ENCODE results near the gene ARHGAP40.
"Not testable (repeated sequence)": the region's sequence is repeated elsewhere in the genome, so short reads cannot be mapped to it uniquely, and the experiment has no call there.

Gene ARHGAP40

DNA sequence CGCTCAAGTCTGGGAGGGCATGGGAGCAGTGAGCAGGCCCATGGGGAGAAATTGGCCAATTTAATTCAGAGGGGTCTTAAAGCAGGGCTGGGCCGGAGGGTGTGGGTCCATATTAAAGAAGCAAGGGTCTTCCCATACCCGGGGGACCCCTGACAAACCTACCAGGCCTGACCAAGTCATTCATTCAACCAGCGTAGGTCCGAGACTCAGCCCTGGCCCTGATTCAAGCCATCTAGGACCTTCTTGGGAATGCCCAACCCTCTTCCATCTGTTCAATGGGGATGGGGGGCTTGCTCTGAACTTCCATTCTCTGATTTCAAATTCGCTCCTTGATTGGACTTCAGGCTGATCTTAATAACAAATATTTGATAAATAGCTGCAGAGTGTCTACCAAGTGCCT is 13.3 kb upstream of the ARHGAP40 start:
- TF ChIP-seq, protein P1, sequence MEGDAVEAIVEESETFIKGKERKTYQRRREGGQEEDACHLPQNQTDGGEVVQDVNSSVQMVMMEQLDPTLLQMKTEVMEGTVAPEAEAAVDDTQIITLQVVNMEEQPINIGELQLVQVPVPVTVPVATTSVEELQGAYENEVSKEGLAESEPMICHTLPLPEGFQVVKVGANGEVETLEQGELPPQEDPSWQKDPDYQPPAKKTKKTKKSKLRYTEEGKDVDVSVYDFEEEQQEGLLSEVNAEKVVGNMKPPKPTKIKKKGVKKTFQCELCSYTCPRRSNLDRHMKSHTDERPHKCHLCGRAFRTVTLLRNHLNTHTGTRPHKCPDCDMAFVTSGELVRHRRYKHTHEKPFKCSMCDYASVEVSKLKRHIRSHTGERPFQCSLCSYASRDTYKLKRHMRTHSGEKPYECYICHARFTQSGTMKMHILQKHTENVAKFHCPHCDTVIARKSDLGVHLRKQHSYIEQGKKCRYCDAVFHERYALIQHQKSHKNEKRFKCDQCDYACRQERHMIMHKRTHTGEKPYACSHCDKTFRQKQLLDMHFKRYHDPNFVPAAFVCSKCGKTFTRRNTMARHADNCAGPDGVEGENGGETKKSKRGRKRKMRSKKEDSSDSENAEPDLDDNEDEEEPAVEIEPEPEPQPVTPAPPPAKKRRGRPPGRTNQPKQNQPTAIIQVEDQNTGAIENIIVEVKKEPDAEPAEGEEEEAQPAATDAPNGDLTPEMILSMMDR (IDR thresholded peaks at IDR 0.05; ENCODE audit: low read depth, low read length), result no peak
- H3K4me3 ChIP-seq (ENCODE audit: low read depth, low read length), result no peak overlapping the region

DNA sequence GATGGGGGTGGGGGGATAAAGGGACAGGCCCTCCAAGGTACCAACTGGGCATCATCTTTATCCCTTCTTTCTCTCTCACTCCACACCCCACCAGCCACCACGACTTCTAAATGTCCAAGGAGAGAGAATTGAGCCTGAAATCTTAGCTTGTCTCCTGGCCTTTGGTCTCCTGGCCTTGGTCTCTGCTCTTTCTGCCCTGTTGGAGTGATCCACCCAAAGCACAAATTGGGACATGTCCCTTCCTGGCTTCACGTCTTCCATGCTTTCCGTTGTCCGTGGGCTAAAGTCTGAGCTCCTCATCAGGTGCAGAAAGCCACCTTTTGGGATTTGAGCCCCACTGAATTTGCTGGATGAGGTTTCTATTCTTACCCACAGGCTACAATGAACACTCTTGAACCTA is 12.3 kb upstream of the ARHGAP40 start:
- TF ChIP-seq, protein P1 (IDR thresholded peaks at IDR 0.05; ENCODE audit: low read depth, low read length), result no peak
- H3K4me3 ChIP-seq (ENCODE audit: low read depth, low read length), result no peak overlapping the region

DNA sequence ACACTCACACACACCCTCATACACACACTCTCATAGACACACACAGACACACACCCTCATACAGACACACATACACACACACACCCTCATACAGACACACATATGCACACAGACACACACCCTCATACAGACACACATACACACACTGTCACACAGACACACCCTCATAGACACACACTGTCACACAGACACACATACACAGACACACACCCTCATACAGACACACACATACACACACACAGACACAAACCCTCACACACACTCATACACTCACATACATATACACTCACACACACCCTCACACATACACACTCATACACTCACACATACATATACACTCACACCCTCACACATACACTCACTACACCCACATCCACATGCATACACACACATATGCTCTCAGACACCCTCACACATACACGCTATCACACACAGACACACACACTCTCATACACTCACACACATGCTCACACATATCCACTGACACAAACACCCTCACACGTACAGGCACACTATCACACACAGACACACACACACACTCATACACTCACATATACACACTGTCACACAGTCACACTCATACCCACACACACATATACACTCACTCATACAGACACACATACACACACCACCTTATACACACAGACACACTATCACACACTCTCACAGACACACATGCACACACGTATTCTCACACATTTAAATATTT is 11.5 kb upstream of the ARHGAP40 start:
- TF ChIP-seq, protein P1 (IDR thresholded peaks at IDR 0.05; ENCODE audit: low read depth, low read length), result no peak
- no peak overlapping the region for H3K4me3 ChIP-seq (ENCODE audit: low read depth, low read length)

DNA sequence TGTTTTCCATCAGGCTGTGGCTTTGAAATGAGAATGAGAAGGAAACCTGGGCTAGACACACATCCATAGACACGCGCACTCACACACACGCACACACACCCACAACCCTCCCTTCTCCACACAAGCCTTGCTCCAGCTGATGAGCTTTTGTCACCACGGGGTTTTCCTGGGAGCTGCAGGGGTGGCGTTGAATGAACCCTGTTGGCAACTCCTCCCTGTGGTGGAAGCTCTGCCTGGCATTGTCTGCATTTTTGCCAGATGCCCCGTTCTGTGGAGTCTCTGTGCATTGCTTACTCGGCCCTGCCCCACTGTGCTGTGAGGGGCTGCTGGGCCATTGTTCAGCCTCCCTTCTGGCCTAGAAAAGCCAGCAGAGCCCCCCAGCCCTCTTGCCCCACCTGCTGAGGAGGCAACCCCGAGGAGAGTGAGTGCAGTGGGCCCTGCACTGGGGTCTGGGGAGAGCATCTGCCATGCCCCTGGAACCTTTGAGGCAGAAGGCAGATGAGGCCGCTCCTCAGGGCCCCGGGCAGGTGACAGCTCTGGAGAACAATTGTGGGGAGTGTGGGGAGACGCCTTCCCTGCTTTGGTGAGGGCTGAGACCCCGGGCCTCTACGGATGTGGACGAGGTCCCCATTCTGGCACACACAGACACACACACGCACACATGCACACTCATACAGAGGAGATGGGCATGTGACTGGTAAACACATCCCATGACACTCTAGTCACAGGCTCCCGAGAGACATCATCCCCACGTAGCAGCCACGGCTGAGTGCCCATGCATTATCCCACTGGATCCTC is 10.7 kb upstream of the ARHGAP40 start:
- TF ChIP-seq, protein P1 (IDR thresholded peaks at IDR 0.05; ENCODE audit: low read depth, low read length), result no peak
- no peak overlapping the region for H3K4me3 ChIP-seq (ENCODE audit: low read depth, low read length)

DNA sequence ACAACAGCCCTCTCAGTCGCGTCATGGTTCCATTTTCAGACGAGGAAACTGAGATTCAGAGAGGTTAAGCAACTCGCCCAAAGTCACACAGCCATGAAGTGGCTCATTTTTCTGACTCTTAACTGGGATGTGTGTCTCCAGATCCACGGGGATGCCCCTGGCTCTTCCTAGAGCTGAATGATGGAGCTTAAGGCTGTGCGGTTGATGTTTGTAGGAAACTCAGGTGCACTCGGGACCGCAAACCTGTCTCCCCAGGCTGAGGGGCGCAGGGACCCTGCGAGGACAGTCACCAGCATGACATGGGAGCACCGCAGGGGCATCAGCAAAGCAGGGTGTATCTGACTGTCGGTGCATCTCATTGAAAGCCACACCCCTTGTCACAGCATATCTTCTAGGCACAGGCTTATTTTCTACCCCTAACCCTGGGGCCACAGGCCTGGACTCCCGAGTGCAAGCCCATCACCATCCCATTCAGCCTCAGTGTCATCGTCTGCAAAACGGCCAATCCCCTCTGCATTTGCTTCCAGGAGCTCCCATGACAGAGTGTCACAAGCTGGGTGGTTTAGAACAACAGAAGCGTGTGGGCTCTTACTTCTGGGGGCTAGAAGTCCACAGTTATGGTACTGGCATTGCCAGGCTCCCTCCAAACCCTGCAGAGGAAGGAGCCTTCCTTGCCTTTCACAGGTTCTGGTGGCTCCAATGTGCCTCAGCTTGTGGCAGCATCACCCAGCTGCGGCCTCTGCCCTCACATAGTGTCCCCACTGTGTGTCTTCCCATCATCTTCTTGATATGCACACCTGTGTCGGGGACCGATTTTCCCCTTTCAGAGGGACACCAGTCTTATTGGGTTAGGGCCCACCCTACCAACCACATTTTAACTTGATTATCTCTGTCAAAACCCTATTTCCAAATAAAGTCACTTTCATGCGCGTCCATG is 9.9 kb upstream of the ARHGAP40 start:
- H3K4me3 ChIP-seq (ENCODE audit: low read depth, low read length), result no peak overlapping the region

DNA sequence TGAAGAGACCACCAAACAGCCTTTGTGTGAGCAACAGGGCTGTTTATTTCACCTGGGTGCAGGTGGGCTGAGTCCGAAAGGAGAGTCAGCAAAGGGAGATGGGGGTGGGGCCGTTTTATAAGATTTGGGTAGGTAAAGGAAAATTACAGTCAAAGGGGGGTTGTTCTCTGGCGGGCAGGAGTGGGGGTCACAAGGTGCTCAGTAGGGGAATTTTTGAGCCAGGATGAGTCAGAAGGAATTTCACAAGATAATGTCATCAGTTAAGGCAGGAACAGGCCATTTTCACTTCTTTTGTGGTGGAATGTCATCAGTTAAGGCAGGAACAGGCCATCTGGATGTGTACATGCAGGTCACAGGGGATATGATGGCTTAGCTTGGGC is 9.2 kb upstream of the ARHGAP40 start:
- not testable (repeated sequence) for H3K4me3 ChIP-seq (ENCODE audit: low read depth, low read length)

More for the DNA sequence above, 9.9 kb upstream of the ARHGAP40 start:
- TF ChIP-seq, protein P1 (IDR thresholded peaks at IDR 0.05; ENCODE audit: low read depth, low read length), result no peak

DNA sequence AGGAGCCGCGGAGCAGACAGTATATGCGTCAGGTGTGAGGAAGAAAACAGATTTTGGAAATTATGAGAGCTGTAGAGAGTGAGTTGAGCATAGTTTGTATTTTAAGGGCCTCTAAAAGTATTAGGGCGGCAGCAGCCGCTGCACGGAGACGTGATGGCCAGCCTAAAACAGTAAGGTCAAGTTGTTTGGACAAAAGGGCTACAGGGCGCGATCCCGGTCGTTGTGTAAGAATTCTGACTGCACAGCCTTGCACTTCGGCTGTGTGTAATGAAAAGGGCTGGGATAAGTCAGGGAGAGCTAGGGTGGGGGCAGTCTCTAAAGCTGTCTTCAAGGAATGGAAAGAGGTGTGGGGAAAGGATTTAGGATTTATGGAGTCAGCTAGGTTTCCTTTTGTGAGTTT is 7.3 kb upstream of the ARHGAP40 start:
- H3K4me3 ChIP-seq (ENCODE audit: low read depth, low read length), result not testable (repeated sequence)

DNA sequence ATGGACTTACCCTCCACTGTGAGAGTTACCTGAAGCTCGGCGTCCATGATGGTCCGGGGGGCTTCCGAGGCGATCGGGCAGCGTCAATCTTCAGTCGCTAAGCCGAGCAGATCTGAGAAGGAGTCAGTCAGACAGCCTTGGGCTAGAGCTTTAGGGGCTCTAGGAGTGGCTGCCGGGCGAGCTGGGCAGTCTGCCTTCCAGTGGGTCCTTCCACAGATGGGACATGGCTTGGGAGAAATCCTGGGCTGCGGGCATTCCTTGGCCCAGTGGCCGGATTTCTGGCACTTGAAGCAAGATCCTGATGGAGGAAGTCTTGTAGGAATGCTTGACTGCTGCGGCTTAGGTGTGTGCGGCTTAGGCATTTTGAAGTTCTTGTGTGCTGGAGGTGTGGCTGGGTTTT is 5.7 kb upstream of the ARHGAP40 start:
- not testable (repeated sequence) for H3K4me3 ChIP-seq (ENCODE audit: low read depth, low read length)

Measured in WI38 (cell line).